ENCODE results near the gene RPL37A. TPM values are rescaled to one million over a fixed set of nuclear protein-coding genes. Genes with fewer than 3 reads are reported as not detected.

Gene RPL37A
- total and polyA plus RNA-seq, 10 donors = 688 to 9,110 (median 2,096) TPM

Other genes starting within 250 kb of the RPL37A start
- gene MARCHF4, start 126.4 kb upstream of the RPL37A start, total RNA-seq = not detected
- gene MARCHF4, start 126.4 kb upstream of the RPL37A start, polyA plus RNA-seq = not detected
- gene SMARCAL1, start 86.4 kb upstream of the RPL37A start, total RNA-seq = 10 to 100 TPM; 21.9 to 34.9 (median 25.4) TPM
- 10 to 100 TPM in 1 of 3 donors, 1 to 10 TPM in 2; 7.3 to 10.4 (median 7.9) TPM for gene SMARCAL1, start 86.4 kb upstream of the RPL37A start, polyA plus RNA-seq
- gene IGFBP2, start 134.6 kb downstream of the RPL37A start, total RNA-seq = 100 to 1,000 TPM; 140 to 334 (median 277) TPM
- gene IGFBP2, start 134.6 kb downstream of the RPL37A start, polyA plus RNA-seq = 100 to 1,000 TPM in 2 of 3 donors, 10 to 100 TPM in 1; 61.3 to 162 (median 142) TPM
- 100 to 1,000 TPM in 1 of 7 donors, 10 to 100 TPM in 6; 23.4 to 114 (median 34.5) TPM for gene IGFBP5, start 196.7 kb downstream of the RPL37A start, total RNA-seq
- gene IGFBP5, start 196.7 kb downstream of the RPL37A start, polyA plus RNA-seq = 10 to 100 TPM in 2 of 3 donors, 1 to 10 TPM in 1; 5.0 to 18.1 (median 15.6) TPM

Measured in spleen (tissue), 10 donors.